ENCODE data around the gene EPN1.
"Not testable (repeated sequence)": the region's sequence is repeated elsewhere in the genome, so short reads cannot be mapped to it uniquely, and the experiment has no call there.

The EPN1 gene

GRCh38 chr19:55730378-55730777, 55.4 kb downstream of the EPN1 start:
- not testable (repeated sequence) for DNase-seq

GRCh38 chr19:55738302-55738701, 63.3 kb downstream of the EPN1 start, which contains the start of gene NLRP9:
Gene NLRP9, minus strand, starts transcription at chr19:55738402. Its CDS starts 28 bp downstream, at chr19:55738374.
- no peak for DNase-seq

- no peak for DNase-seq
Observed at GRCh38 chr19:55750715-55751114, 75.7 kb downstream of the EPN1 start.

GRCh38 chr19:55753401-55753800, 78.4 kb downstream of the EPN1 start:
- no peak for DNase-seq

GRCh38 chr19:55756808-55757207, 81.8 kb downstream of the EPN1 start:
- DNase-seq, result not testable (repeated sequence)

- not testable (repeated sequence) for DNase-seq
Observed at GRCh38 chr19:55758797-55759196, 83.8 kb downstream of the EPN1 start, which contains the start of gene RFPL4A. Gene RFPL4A, plus strand, starts transcription at chr19:55759097. Its CDS starts 2,704 bp downstream, at chr19:55761801.
